NCI-H1105 (cell line): ENCODE data around the gene TCERG1L.

Experiments
- DNase-seq: peaks from one replicate; lab custom pipeline; 2025; lab: John Stamatoyannopoulos, UW

TCERG1L gene

DNA sequence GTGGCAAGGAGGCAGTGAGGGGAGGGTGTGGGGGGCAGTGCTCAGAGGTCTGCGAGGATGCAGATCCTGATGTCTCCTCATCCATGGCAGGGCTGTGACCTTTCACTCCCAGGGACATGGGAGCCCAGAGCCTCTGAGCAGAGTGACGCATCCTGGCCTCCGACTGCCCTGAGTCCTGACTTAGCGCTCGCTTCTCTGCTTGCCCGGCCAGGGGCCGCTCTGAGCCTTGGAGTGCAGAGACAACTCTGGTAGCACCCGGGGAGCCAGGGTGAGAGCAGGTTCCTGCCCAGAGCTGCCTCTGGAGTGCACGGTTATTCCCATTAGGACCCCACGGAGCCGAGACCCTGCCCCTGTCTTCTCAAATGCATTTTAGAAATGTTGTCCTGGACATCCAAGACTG is 188.0 kb downstream of the TCERG1L start:
- DNase-seq: no peak

- no peak for DNase-seq
Observed at GRCh38 chr10:131121511-131122035, 189.9 kb downstream of the TCERG1L start.

GRCh38 chr10:131119626-131120355 is 191.7 kb downstream of the TCERG1L start:
- no peak for DNase-seq

DNA sequence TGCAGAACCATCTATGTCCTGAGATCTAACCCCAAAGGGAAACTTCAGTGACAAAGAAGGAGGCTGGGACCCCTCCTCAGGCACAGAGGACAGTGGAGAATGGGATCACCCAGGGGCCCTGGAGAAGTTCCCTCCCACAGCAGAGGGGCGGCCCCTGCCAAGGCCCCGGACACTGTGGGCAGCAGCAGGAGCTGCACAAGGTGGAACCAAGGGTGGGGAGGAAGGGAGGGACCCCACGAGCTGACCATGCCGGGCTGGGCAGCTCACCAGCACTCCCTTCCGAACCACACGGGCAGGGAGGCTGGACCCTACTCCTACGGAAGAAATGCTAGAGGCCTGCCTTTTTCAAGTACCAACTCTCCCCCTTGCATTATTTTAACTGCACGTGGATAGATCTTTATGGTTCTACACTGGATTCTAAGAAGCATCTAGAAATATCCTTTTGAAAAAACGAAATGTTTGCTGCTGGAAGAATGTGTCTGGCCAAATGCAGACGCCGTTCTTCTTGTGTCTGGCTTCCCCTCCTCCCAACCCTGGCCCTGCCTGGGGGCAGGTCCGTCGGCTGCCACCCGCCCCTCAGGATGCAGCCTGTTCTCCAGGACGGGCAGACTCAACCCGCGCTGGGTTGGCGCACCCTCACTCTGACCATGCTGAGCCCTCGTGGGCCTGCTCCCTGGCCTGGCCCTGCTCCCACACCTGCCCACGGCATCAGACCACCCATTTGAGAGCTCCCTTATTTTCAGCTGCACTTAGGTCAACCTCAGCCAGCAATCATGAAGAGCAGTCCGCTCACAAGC is 193.9 kb downstream of the TCERG1L start:
- DNase-seq: no peak

GRCh38 chr10:131116991-131117375 is 194.5 kb downstream of the TCERG1L start:
- no peak for DNase-seq

DNA sequence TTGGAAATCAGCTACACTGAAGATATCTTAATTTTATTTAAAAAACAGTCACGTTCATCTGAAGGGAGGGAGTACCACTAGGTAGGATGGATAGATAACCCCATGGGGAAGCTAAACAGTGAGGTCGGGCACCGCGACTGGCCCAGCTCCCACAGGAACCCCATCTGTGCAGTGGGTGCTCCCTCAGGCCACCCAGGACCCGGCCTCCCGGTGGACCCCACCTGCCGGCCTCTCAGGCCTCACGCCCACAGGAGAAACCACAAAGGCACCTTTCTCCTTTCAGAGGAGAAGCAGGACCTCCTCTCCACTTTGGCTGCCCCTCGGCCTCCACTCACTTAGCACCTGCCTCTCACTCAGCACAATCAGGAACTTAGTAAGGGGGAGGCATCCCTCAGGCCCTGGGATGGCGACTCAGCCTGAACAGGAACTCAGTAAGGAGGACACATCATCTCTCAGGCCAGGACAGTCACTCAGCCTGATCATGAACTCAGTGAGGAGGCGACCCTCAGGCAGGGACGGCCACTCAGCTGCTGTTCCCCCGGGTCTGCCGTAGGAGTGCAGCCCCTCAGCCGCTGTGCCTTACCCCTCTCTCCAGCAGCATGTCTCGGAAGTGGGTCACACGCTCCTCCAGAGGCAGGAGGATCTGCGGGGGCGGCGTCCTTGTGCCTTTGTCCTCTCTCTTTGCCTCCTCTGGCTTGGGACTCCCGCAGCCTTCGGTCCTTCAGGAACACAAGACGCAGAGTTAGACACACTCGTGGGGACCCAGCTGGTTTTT is 195.1 kb downstream of the TCERG1L start:
- DNase-seq: no peak

DNA sequence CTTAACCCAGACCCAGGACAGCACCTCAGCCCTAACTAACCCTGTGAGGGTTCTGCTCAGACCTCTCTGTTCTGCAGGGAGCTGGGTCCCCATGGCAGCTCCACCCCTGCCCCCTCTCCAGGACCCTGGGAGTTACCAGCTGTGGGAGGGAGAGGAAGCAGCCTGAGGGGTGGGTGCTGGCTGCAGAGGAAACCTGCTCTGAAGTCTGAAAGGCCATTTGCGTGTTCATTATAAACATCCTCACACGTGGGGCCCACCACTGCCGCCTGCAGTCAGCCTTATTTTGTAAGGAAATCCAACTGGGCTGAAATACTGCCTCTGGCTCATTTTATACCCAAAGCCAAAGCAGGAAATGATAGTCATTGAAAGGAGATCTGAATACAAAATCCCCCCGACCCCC is 195.7 kb downstream of the TCERG1L start:
- DNase-seq: no peak

DNA sequence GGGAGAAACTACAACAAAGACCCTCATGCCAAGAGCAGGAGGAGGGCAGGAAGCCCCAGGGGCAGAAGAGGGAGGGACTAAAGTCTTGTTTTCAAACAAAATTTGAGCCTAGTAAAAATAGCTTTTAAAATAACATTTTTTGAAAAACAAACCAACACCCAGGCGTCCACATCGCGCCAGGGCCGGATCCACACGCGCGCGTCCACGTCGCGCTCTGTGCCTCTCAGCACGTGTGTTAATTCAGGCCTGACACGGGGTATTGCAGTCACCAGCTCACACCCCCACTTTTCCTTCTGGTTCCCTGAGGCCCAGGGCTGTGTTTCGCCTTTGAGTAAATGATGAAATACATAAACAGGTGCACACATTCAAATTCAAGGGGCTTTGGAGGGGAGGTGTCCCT is 196.2 kb downstream of the TCERG1L start:
- no peak for DNase-seq

DNA sequence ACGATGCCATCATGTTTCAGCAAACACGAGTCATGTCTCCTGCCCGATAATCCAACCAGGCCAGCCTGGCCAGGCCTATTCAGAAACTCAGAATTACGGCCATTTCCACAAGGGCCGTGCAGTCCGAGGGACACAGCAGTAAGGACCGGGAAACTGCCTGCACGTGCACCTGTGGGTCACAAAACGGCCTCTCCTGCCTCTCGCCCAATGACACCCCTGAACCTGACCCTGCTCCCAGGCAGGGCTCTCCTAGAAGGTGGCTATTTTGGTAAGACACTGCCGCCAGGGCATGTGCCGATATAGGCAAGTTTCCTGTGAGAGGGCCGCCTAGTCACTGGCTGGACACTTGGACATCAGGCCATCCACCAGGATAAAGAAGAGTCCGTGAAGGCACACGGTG is 196.7 kb downstream of the TCERG1L start:
- no peak for DNase-seq

DNA sequence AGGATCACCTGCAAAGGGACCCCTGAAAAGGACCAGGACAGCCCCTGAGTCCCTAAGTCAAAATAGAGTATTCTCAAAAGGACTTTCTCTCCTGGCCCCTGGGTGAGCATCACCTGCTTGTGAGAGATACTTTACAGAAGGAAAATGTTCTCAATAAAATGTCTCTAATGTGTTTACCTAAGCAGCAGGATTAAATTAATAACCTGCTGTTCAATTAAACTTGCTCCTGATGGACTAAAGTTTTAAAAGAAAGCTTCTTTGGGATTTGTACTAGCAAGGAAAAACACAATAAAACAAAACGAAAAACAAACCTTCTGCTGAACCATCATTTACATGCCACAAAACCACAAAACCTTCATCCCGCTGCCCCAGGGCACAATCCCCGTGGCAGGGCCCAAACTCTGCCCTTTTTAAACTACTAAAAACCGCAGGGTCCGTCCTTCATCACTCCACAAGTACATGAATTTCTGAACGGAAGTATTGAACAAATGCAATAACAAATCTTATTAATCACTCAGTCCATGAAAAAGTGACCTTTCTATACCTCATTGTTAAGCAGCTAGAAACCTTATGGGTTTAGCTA is 197.7 kb downstream of the TCERG1L start:
- no peak for DNase-seq

DNA sequence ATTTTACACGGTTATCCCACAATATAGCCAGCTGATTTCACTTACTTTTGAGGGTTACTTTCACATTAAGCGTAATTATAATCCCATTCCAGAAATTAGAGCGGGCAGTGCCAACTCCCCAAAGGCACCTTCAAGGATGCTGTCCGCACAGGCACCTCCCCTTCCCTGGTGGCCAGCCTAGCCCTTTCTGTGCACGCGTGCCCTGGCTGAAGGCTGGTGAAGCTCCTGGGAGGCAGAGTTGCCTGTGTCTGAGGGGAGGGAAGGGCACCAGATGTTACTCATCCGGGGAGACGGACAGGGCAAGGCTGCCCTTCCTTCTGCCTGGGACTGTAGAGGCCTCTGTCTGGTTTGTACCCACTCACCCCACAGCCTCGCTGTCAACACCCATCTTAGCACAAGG is 198.4 kb downstream of the TCERG1L start:
- no peak for DNase-seq

DNA sequence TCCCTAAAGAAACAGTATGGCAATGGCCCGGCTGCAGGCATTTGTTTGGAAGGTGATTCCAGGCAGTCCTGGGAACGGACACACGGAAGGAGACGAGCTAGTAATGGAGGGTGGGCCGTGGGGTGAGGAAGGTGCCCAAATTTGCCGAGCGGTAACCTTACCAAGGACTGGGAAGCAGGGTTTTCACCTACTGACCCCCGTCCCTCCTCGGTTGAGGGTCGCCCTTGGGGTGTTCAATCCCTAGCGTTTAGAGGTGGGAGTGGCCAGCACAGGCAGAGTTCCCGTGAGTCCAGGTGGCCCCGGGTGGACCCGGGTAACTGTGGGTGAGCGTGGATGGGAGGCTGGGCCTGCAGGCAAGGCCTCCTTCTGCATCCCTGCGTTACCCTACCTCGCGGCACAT is 198.8 kb downstream of the TCERG1L start:
- no peak for DNase-seq

DNA sequence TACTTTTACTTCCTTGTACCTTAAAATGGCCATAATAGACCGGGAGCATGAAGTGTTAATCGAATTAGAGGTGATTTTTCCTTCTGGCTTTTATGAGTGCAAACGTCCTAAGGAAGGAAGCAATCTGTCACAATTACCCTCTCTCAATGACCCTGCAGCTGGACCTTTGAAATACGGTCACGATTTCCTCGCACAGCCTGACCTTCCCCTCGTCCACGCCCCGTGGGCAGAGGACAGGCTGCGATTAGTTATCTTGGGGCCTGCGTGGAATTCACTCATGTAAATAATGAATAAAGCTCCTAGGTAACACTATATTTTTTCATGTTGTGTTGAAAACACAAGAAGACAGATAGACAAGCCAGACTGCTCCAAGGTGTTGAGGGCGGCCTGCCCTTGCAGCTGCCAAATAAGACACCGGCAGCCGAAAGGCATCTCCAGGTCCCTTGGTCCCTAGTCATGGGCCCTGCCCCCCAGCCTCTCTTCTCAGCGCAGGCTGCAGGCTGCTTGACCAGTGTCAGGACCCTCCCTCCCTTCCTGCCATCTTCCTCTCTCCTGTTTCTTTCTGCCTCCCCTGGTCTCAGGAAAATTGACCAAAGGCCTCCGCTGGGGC is 199.9 kb downstream of the TCERG1L start:
- no peak for DNase-seq

DNA sequence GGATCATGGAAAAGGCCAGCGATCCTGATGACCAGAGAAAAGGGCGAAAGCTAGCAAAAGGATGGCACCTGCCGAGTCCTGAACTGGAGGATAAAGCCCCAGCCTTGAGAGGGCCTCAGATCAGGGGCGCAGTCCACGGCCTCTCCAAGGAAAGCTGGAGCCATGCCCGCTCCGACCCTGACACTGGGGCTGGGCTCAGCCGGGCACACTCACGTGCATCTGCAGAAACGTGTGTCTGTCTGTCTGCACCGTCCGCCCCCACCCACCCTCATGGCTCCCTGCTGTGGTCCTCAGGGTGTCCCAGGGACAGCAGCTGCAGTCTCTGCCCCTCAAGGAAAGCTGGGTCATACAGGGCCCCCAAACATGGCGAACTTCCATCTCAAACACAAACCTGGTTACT is 200.5 kb downstream of the TCERG1L start:
- DNase-seq: no peak

GRCh38 chr10:131110241-131110783 is 201.2 kb downstream of the TCERG1L start:
- no peak for DNase-seq

- no peak for DNase-seq
Observed at GRCh38 chr10:131109726-131110125, 201.8 kb downstream of the TCERG1L start.

- no peak for DNase-seq
Observed at GRCh38 chr10:131109291-131109690, 202.2 kb downstream of the TCERG1L start.

GRCh38 chr10:131107970-131108369 is 203.6 kb downstream of the TCERG1L start:
- no peak for DNase-seq

DNA sequence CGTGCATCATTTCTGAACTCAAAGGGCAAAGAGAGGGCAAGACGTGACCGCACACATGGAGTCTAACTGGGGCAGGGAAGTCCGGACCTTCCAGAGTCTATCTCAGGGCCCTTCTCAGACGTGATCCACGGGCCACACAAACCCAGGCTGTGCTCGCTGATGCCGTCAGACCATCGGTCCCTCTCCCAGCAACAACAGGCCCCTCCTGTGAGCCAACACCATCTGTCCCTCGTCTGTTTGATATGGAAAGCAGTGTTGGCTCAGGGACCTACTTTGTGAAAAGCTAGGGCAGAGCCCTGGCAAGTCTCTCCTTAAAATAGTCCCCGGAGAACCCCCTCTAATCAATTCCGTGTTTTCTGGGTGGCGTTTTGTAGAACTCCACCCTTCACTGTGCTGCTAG is 208.8 kb downstream of the TCERG1L start:
- DNase-seq: no peak

DNA sequence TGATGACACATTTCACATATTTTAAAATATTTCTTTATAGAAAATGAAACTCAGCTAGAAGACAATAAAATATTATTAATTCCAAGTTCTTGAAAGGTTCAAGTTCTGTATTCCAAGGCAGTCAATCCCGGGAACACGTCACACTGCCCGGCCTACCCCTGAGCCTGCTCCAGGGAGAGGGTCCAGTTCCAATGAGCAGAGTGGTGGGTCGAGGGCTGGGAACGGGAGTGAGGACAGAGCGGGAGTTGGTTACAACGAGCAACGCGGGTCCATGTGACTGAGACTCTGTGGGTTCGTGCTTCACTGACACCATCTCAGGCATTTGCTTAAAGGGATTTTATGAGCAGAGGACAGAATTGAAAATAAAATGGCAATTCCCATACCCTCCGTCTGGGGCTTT is 209.4 kb downstream of the TCERG1L start:
- no peak for DNase-seq
